ENCODE measurements around the gene PRKRA.
"Not testable (repeated sequence)": the region's sequence is repeated elsewhere in the genome, so short reads cannot be mapped to it uniquely, and the experiment has no call there.

Gene PRKRA

DNA sequence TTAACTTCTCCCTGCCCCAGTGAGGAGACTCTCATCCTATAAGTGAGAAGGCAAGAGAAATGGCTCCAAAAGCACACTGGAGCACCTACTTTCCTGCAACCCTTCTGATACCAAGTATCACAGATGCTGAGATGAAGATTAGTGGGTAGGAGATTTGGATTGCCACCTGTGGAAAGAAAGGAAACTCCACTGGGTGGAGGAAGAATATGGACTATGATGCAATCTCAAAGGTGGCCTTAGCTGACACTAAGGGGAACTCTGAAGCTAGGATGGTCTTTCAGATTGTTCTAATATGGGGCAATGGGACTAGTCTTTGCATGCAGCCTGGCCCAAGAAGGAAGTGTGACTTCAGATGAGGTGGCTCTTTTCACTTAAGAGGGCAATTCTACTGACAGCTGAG lies 21.6 kb downstream of the PRKRA start:
- TF ChIP-seq, protein P1, sequence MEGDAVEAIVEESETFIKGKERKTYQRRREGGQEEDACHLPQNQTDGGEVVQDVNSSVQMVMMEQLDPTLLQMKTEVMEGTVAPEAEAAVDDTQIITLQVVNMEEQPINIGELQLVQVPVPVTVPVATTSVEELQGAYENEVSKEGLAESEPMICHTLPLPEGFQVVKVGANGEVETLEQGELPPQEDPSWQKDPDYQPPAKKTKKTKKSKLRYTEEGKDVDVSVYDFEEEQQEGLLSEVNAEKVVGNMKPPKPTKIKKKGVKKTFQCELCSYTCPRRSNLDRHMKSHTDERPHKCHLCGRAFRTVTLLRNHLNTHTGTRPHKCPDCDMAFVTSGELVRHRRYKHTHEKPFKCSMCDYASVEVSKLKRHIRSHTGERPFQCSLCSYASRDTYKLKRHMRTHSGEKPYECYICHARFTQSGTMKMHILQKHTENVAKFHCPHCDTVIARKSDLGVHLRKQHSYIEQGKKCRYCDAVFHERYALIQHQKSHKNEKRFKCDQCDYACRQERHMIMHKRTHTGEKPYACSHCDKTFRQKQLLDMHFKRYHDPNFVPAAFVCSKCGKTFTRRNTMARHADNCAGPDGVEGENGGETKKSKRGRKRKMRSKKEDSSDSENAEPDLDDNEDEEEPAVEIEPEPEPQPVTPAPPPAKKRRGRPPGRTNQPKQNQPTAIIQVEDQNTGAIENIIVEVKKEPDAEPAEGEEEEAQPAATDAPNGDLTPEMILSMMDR (IDR thresholded peaks at IDR 0.05; ENCODE audit: insufficient read depth, low read length, missing control alignments), result no peak
- H3K4me3 ChIP-seq (ENCODE audit: low read depth, low read length), result no peak overlapping the region
- ChIA-PET CTCF (interaction anchor here (1.2 to 7.5 kb wide), 4 partner anchors 8 to 15 kb away, joined by 3 to 54 read pairs (median 10); no protein-coding TSS in a partner anchor), POLR2A (interaction anchor here (1.0 kb wide), 1 partner anchor 15 kb away, joined by 3 read pairs; no protein-coding TSS in a partner anchor)
- no peak for DNase-seq (ENCODE audit: low read depth, low spot score)

DNA sequence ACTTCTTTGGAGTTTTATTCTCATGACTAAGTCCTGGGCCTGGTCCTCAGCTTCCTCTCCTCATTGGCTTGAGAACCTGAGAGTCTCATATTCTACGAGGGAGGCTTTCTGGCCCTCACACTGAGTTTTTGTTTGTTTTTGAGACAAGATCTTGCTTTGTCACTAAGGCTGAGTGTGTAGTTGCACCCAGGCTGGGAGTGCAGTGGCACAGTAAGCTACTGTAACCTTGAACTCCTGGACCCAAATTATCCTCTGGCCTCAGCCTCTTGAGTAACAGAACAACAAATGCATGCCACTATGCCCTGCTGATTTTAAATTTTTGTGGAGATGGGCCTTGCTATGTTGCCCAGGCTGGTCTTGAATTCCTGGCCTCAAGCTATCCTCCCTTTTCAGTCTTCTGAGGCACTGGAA lies 22.6 kb downstream of the PRKRA start:
- ChIA-PET CTCF (interaction anchor here (1.2 to 7.5 kb wide), 8 partner anchors 9 to 316 kb away, joined by 3 to 54 read pairs (median 6); partner anchors contain the start of gene RBM45), POLR2A (interaction anchor here (1.0 kb wide), 1 partner anchor 14 kb away, joined by 3 read pairs; no protein-coding TSS in a partner anchor)
- no peak overlapping the region for H3K4me3 ChIP-seq (ENCODE audit: low read depth, low read length)
- DNase-seq (ENCODE audit: low read depth, low spot score), result no peak
- TF ChIP-seq, protein P1 (IDR thresholded peaks at IDR 0.05; ENCODE audit: insufficient read depth, low read length, missing control alignments), result no peak

GRCh38 chr2:178427458-178427857 lies 23.5 kb downstream of the PRKRA start:
- TF ChIP-seq, protein P1 (IDR thresholded peaks at IDR 0.05; ENCODE audit: insufficient read depth, low read length, missing control alignments), result no peak
- no peak for DNase-seq (ENCODE audit: low read depth, low spot score)
- H3K4me3 ChIP-seq (ENCODE audit: low read depth, low read length), result no peak overlapping the region
- ChIA-PET POLR2A (no interaction called here), CTCF (interaction anchor here (1.5 to 7.5 kb wide), 5 partner anchors 8 to 315 kb away, joined by 4 to 54 read pairs (median 10); partner anchors contain the start of gene RBM45)

DNA sequence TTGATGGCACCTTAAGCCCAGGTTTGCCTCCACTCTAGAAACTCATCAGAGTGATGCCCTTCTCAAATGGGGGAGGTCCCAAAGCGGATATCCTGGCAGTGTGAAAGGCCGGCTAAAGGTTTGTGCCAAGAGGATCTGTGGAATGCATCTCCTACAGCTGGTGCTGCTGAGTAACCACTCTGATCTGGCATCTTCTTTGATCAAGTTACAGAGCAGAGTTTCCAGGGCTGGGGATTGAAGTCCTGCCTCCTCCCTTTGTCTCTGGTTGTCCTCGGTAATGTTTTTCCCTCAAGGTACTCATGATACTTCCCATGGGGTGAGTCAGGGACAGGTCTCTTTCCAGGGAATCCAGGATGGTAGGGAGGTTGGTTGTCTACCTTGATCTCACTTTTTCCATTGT lies 24.6 kb downstream of the PRKRA start:
- ChIA-PET CTCF (interaction anchor here (7.5 kb wide), 1 partner anchor 12 kb away, joined by 54 read pairs; no protein-coding TSS in a partner anchor), POLR2A (no interaction called here)
- no peak for DNase-seq (ENCODE audit: low read depth, low spot score)
- TF ChIP-seq, protein P1 (IDR thresholded peaks at IDR 0.05; ENCODE audit: insufficient read depth, low read length, missing control alignments), result no peak
- H3K4me3 ChIP-seq (ENCODE audit: low read depth, low read length), result no peak overlapping the region

- H3K4me3 ChIP-seq (ENCODE audit: low read depth, low read length), result no peak overlapping the region
- no peak for DNase-seq (ENCODE audit: low read depth, low spot score)
- TF ChIP-seq, protein P1 (IDR thresholded peaks at IDR 0.05; ENCODE audit: insufficient read depth, low read length, missing control alignments), result no peak
- CTCF ChIA-PET, result interaction anchor here (0.9 to 7.5 kb wide), 2 partner anchors 11 to 313 kb away, joined by 4 to 54 read pairs; no protein-coding TSS in a partner anchor
- POLR2A ChIA-PET, result no interaction called here
Observed at GRCh38 chr2:178425255-178425827, 25.6 kb downstream of the PRKRA start.

DNA sequence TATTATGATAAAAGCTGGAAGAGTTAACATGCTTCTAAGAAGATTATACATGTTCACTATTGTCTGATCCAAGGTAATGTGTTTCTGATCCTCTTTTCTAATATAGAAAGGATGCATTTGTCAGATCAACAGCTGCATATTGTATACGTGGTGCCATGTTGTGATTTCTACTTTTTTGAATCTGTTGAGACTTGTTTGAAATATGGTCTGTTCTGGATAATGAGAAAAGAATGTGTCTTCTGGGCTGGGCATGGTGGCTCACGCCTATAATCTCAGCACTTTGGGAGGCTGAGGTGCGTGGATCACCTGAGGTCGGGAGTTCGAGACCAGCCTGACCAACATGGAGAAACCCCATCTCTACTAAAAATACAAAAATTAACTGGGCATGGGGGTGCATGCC lies 27.2 kb downstream of the PRKRA start:
- POLR2A ChIA-PET; H3K4me3 ChIP-seq (ENCODE audit: low read depth, low read length); DNase-seq (ENCODE audit: low read depth, low spot score): not testable (repeated sequence)
- CTCF ChIA-PET, result interaction anchor here (2.0 to 7.5 kb wide), 2 partner anchors 9 to 312 kb away, joined by 14 to 54 read pairs; partner anchors contain the start of gene RBM45
